WTC11 (cell line): ENCODE results near the gene SH3BP5. TPM values are rescaled to one million over a fixed set of nuclear protein-coding genes. Genes with fewer than 3 reads are reported as not detected.

Experiments
- ATAC-seq: fragments of 200-7000 bp; cut with Tn5 transposase; 2 replicates; pipeline ENCODE4 v1.10.0; 2021; ENCODE audit warnings: mild to moderate bottlenecking, moderate library complexity
- CTCF ChIA-PET: fragments of 300-600 bp; sonication (Branson Sonifier 250); formaldehyde crosslinking; loops from one replicate; lab custom pipeline; 2021; ENCODE audit warnings: antibody characterized with exemption; lab: Charles Lee
- POLR2A ChIA-PET: fragments of 350-600 bp; sonication (Branson Sonifier 250); formaldehyde crosslinking; loops from one replicate; lab custom pipeline; 2021; ENCODE audit warnings: antibody characterized with exemption; lab: Charles Lee
- DNase-seq: peaks from one replicate; pipeline ENCODE4 v3.0.0; 2021; ENCODE audit warnings: low spot score
- H3K27ac Mint-ChIP-seq: 2 replicates; pipeline ENCODE4 v1.8.0; 2021; ENCODE audit warnings: mixed read lengths
- H3K27me3 Mint-ChIP-seq: 2 replicates; pipeline ENCODE4 v1.8.0; 2021; ENCODE audit warnings: low read depth, mild to moderate bottlenecking, moderate library complexity, mixed read lengths
- H3K36me3 Mint-ChIP-seq: 2 replicates; pipeline ENCODE4 v1.8.0; 2021; ENCODE audit warnings: mixed read lengths
- H3K4me1 Mint-ChIP-seq: 2 replicates; pipeline ENCODE4 v1.8.0; 2022; ENCODE audit warnings: mixed read lengths
- H3K4me3 Mint-ChIP-seq: 2 replicates; pipeline ENCODE4 v1.8.0; 2021; ENCODE audit warnings: mild to moderate bottlenecking, moderate library complexity, mixed read lengths
- H3K9me3 Mint-ChIP-seq: 2 replicates; pipeline ENCODE4 v1.8.0; 2021; ENCODE audit warnings: mixed read lengths
- ATF2 ChIP-seq: sonication (generic); formaldehyde crosslinking; IDR thresholded peaks from 2 replicates; pipeline ENCODE4 v1.8.1; 2022; ENCODE audit warnings: low read depth, missing genetic modification reagents, borderline replicate concordance
- E2F1 ChIP-seq: sonication (generic); formaldehyde crosslinking; IDR thresholded peaks from 2 replicates; pipeline ENCODE4 v1.8.0; 2022; ENCODE audit warnings: mild to moderate bottlenecking, missing genetic modification reagents
- E2F4 ChIP-seq: sonication (generic); formaldehyde crosslinking; IDR thresholded peaks from 2 replicates; pipeline ENCODE4 v1.8.1; 2022; ENCODE audit warnings: low read depth, mild to moderate bottlenecking, moderate library complexity, missing genetic modification reagents, borderline replicate concordance
- ELF4 ChIP-seq: sonication (generic); formaldehyde crosslinking; IDR thresholded peaks from 2 replicates; pipeline ENCODE4 v1.8.1; 2022; ENCODE audit warnings: low read depth, mild to moderate bottlenecking, moderate library complexity, missing genetic modification reagents
- ESRRA ChIP-seq: sonication (generic); formaldehyde crosslinking; IDR thresholded peaks from 2 replicates; pipeline ENCODE4 v1.8.1; 2022; ENCODE audit warnings: mild to moderate bottlenecking, missing genetic modification reagents, borderline replicate concordance
- ETV6 ChIP-seq: sonication (generic); formaldehyde crosslinking; IDR thresholded peaks from 2 replicates; pipeline ENCODE4 v1.8.1; 2022; ENCODE audit warnings: mild to moderate bottlenecking, missing genetic modification reagents
- HMGXB4 ChIP-seq: sonication (generic); formaldehyde crosslinking; IDR thresholded peaks from 2 replicates; pipeline ENCODE4 v1.8.1; 2023; ENCODE audit warnings: mild to moderate bottlenecking, moderate library complexity, missing genetic modification reagents
- IRF1 ChIP-seq: sonication (generic); formaldehyde crosslinking; IDR thresholded peaks from 2 replicates; pipeline ENCODE4 v1.8.0; 2023; ENCODE audit warnings: missing genetic modification reagents
- MAX ChIP-seq: sonication (generic); formaldehyde crosslinking; IDR thresholded peaks from 2 replicates; pipeline ENCODE4 v1.8.0; 2022; ENCODE audit warnings: mild to moderate bottlenecking, missing genetic modification reagents
- MXD4 ChIP-seq: fragments of 250-450 bp; sonication (Bioruptor Pico); IDR thresholded peaks from 2 replicates; pipeline ENCODE4 v1.8.0; 2021; ENCODE audit warnings: mild to moderate bottlenecking, moderate library complexity, borderline replicate concordance
- OVOL2 ChIP-seq: fragments of 250-450 bp; sonication (Bioruptor Pico); IDR thresholded peaks from 2 replicates; pipeline ENCODE4 v1.9.0; 2021; ENCODE audit warnings: mild to moderate bottlenecking, borderline replicate concordance
- RORB ChIP-seq: fragments of 250-450 bp; sonication (Bioruptor Pico); IDR thresholded peaks from 2 replicates; pipeline ENCODE4 v1.9.0; 2021; ENCODE audit warnings: mild to moderate bottlenecking
- SMAD4 ChIP-seq: sonication (generic); formaldehyde crosslinking; IDR thresholded peaks from 2 replicates; pipeline ENCODE4 v1.8.0; 2022; ENCODE audit warnings: mild to moderate bottlenecking, missing genetic modification reagents
- SOX15 ChIP-seq: fragments of 250-450 bp; sonication (Bioruptor Pico); IDR thresholded peaks from 2 replicates; pipeline ENCODE4 v1.9.0; 2021; ENCODE audit warnings: mild to moderate bottlenecking
- USF1 ChIP-seq: sonication (generic); formaldehyde crosslinking; IDR thresholded peaks from 2 replicates; pipeline ENCODE4 v1.8.0; 2022; ENCODE audit warnings: mild to moderate bottlenecking, missing genetic modification reagents
- ZBTB21 ChIP-seq: sonication (generic); formaldehyde crosslinking; IDR thresholded peaks from 2 replicates; pipeline ENCODE4 v1.8.1; 2023; ENCODE audit warnings: mild to moderate bottlenecking, missing genetic modification reagents, borderline replicate concordance
- ZMAT4 ChIP-seq: fragments of 250-450 bp; sonication (Bioruptor Pico); IDR thresholded peaks from 2 replicates; pipeline ENCODE4 v1.9.0; 2021; ENCODE audit warnings: mild to moderate bottlenecking
- ZNF138 ChIP-seq: sonication (generic); formaldehyde crosslinking; conservative IDR thresholded peaks from 2 replicates; pipeline ENCODE4 v1.8.1; 2022; ENCODE audit warnings: mild to moderate bottlenecking, moderate library complexity, missing genetic modification reagents
- ZSCAN18 ChIP-seq: fragments of 250-450 bp; sonication (Bioruptor Pico); IDR thresholded peaks from 2 replicates; pipeline ENCODE4 v2.1.2; 2022; ENCODE audit warnings: mild to moderate bottlenecking, moderate library complexity
- total RNA-seq: library from RNA; stranded (reverse); gene quantifications from 3 replicates; pipeline ENCODE4 v1.2.3, GENCODE V29; 2021

Gene SH3BP5
- total RNA-seq, 1 experiment from 2014 or later, result 7.2 TPM

- H3K9me3 Mint-ChIP-seq, result no peaks in the 10 kb centered on the region
Observed at GRCh38 chr3:15276028-15276724, 56.2 kb downstream of the SH3BP5 start.

GRCh38 chr3:15273227-15273626, 59.2 kb downstream of the SH3BP5 start:
- H3K27ac Mint-ChIP-seq, result no peak overlapping the region
- H3K4me1 Mint-ChIP-seq, result peaks cover 8% of the 10 kb centered on the region
- DNase-seq, result no peak
- no peaks in the 10 kb centered on the region; the same call in 1 of the 2 replicates for H3K27me3 Mint-ChIP-seq
- no peaks in the 10 kb centered on the region for H3K9me3 Mint-ChIP-seq
- ChIA-PET POLR2A (interaction anchor here (0.6 kb wide), 1 partner anchor 97 kb away, joined by 3 read pairs; no protein-coding TSS in a partner anchor), CTCF (interaction anchor here (0.8 to 1.0 kb wide), 2 partner anchors 132 to 155 kb away, joined by 3 read pairs; no protein-coding TSS in a partner anchor)
- H3K36me3 Mint-ChIP-seq, result no peaks in the 10 kb centered on the region
- no peak for TF ChIP-seq SOX15
- no peak for TF ChIP-seq E2F4 (CRISPR knock-in tag)
- TF ChIP-seq ZNF138 (CRISPR knock-in tag), result no peak
- TF ChIP-seq OVOL2 (CRISPR knock-in tag), result no peak
- ATAC-seq, result no peak
- H3K4me3 Mint-ChIP-seq, result no peak overlapping the region

More at GRCh38 chr3:15276028-15276724, 56.2 kb downstream of the SH3BP5 start:
- Mint-ChIP-seq H3K36me3 (no peaks in the 10 kb centered on the region), H3K4me3 (no peak overlapping the region), H3K27ac (no peak overlapping the region), H3K4me1 (peaks cover 12% of the 10 kb centered on the region), H3K27me3 (no peaks in the 10 kb centered on the region)
- CTCF ChIA-PET, result interaction anchor here (1.0 to 6.1 kb wide), 6 partner anchors 8 to 129 kb away, joined by 3 to 55 read pairs (median 4); partner anchors contain the start of gene SH3BP5
- ATAC-seq (no peak), DNase-seq (no peak)
- TF ChIP-seq MAX (no peak), ELF4 (CRISPR knock-in tag) (no peak), ZMAT4 (CRISPR knock-in tag) (no peak), IRF1 (CRISPR knock-in tag) (no peak), USF1 (CRISPR knock-in tag) (no peak), ZSCAN18 (CRISPR knock-in tag) (no peak)
- POLR2A ChIA-PET, result no interaction called here

GRCh38 chr3:15272426-15273196, 59.8 kb downstream of the SH3BP5 start:
- Mint-ChIP-seq H3K4me3 (no peak overlapping the region), H3K36me3 (no peaks in the 10 kb centered on the region), H3K9me3 (no peaks in the 10 kb centered on the region), H3K4me1 (peaks cover 1% of the 10 kb centered on the region), H3K27ac (no peak overlapping the region), H3K27me3 (no peaks in the 10 kb centered on the region; the same call in 1 of the 2 replicates)
- POLR2A ChIA-PET, result interaction anchor here (0.6 kb wide), 1 partner anchor 97 kb away, joined by 3 read pairs; no protein-coding TSS in a partner anchor
- peak; percentile 61 for ATAC-seq
- DNase-seq, result peak; percentile 27
- CTCF ChIA-PET, result interaction anchor here (0.7 to 1.0 kb wide), 3 partner anchors 60 to 155 kb away, joined by 3 read pairs; partner anchors contain the start of gene SH3BP5
- TF ChIP-seq ETV6 (CRISPR knock-in tag) (no peak), MXD4 (CRISPR knock-in tag) (no peak), RORB (CRISPR knock-in tag) (no peak), SOX15 (no peak), E2F1 (CRISPR knock-in tag) (no peak), SMAD4 (CRISPR knock-in tag) (no peak), OVOL2 (CRISPR knock-in tag) (no peak), ESRRA (CRISPR knock-in tag) (no peak), ZBTB21 (CRISPR knock-in tag) (no peak), ATF2 (CRISPR knock-in tag) (no peak), HMGXB4 (CRISPR knock-in tag) (no peak)
